Measurements from ENCODE around the gene SBF1.

The SBF1 gene

DNA sequence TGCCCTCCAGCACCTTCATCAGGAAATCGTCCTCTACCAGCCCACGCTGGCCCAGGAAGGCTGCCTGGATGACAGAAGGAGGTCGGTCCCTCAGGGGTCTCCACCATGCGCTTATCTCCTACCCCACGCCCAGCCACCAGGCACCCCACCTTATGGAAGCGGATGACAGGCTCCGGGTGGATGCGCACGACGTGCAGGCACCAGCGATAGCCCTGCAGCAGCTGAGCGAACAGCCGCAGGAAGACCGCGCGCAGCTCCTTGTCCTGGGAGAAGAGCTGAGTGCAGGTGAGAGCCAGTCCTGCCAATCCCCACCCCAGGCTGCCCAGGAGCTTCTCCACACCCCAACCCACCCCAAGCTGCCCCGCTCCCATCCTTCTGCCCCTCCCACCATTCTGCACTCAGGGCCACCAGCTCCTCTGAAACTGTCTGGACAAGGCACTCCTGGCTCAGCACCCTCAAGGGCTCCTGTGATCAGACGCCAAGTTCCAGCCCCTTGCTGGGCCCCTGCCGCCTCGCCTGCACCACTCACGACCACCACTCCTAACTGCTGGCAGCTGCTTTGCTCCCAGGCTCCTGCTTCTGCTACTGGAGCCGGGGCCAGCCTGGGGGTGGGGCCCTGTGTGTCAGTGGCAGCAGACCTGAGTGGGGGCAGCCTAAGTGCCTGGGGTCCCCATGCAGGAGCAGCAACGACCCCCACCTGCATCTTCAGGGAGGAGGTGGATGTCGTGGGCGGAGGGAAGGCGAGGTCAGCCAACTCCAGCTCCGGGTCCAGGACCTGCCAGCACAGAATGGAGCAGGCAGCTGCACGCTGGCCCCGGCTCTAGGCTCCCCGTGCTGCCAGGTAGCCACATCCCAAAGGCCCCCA is 9.5 kb downstream of the SBF1 start:
- no peak for DNase-seq

DNA sequence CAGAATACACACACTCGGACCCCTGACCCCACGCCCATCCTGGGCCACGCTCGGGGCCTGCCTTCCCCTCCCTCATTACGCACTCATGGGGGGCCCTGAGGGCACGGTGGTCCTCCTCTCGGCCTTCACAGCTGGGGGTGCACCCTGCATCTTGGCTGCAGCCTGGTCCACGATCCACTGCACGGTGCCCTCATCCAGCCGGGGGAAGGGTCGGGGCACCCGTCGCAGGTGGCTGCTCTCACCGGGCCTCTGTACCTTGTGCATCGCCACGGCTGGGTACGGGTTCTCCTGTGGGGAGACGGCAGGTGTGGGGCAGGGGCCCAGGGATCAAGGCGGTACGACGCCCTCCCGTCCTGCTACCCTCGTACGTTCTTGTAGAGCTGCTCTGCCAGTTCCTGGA is 10.4 kb downstream of the SBF1 start:
- no peak for DNase-seq

DNA sequence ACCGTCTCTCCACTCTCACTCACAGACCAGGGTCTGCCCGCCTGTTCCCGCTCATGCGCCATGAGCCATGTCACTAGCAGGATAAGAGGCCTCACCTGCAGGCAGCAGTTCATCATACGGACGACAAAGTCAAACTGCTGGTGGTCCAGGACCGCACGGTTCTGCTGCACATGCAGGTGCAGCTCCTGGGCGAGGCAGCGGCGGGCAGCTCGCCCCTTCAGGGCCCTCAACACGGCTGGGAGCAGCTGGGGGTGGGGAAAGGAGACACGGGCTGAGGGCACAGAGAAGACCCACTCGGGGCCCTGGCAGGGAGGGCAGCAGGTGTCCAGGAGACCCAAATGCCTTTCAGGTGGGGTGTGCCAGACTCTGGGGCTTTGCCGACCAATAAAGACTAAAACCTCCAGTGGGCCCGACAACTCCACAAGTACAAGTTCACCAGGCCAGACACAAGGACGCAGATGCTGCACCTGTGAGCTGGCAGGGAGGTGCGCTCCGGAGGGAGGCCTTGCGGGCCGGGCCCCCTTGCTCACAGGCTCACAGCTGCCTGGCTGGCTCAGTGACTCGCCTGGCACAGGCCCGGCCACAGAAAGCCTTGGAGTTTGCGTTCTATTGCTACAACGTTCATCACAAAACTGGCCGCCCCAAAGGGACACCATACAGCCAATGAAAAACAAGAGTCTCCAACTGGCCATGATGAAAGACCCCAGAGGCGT is 11.5 kb downstream of the SBF1 start:
- no peak for DNase-seq

DNA sequence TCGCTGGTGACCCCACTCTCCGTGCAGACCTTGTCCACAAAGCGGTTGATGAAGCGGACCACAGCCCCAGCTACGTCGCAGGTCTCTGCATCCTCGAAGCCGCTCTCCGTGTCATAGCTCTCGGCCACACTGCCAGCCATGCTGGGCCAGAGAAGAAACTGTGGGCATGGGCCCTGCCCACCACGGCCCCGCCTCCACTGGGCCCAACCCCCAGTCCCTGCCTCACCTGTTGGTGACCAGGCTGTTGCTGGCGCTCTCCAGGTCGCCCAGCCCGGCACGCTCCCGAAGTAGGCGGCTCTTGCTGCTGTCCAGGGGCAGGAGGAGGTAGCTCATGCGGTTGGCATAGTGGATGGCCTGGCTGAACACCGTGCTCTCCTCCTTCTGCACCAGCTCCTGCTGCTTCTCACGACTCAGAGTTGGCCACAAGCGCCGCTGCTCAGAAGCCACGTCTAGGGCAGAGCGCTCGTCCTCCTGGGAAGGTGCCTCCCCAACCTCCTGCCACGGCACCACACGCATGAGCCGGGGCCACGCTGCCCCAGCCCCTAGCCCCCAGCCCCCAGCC is 12.8 kb downstream of the SBF1 start:
- no peak for DNase-seq

DNA sequence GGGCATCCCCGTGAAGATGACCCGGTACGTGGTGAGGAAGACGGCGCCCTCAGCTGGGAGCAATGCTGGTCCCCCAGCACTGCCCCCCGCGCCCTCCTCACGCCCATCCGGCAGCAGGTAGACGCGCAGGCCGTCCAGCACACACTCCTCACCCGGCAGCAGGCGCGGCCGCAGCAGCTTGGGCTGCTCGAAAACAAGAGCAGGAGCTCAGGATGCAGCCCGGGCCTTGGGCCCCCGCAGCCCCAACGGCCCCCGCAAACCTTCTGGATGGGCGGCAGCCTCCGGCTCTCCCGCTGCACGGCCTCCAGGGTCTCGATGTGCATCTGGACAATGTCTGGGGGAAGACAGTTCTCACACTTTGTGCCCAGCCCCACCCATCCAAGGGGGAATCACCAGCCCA is 13.3 kb downstream of the SBF1 start:
- no peak for DNase-seq

DNA sequence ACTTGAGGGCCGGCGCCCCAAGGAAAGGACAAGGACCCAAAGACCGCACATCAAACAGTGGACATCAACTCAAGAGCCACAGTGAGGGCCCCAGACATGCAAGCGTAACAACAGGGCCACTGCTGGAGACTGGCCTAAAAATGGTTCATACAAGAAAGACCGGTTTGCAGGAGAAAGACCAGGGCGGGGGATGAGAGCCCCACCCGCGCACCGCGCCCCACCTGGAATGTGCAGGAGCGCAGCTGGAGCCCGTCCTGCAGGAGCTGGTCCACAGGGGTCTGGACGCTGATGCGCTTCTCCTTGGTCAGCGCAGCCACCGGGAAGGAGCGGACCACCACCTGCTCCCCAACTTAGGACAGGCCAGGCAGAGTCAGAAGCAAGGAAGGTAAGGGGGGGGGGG is 13.9 kb downstream of the SBF1 start:
- DNase-seq, result no peak

DNA sequence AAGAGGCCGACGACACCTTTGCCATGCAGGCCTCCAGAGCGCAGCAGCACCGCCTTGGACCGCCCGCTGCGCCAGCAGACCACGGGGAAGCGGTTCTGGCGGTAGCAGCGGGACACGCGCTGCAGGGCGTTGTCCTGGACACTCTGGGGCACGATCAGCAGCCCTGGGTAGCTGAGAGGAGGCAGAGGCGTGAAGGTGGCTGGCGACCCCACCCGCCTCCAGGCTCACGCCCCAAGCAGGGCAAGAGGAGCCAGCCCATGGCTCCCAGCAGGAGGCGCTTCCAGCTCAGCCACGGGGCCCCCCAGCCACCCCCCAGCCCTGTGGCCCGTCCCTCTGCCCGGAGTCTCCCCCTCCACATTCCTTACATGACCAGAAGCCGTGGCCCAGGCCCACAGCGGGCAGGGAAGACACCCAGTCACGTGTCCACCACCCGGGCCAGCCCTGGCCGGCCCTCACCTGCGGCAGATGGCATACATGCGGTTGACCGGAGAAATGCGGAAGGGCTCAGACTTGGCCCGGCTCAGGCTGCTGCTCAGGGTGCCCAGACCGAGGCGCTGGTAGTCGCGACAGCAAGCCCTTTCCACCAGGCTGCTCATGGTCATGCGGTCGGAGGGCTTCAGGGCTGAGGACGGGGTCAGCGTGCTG is 15.2 kb downstream of the SBF1 start:
- no peak for DNase-seq

DNA sequence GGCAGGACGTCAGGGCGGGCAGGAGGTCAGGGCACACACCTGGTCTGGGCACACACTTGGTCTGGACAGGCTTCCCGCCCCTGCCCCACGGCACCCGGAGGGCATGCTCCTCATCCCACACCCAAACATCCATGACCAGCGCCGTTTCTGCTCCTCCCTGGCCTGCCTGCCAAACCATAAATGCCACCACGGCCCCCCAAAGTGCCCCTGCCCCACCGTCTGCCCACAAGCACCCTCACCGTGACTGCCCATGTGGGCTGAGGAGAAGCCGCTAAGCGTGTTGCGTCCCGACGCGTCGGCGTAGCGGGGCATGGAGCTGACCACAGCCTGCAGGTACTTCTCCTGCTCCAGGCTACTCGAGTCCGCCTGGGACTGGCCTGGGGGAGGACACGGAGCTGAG is 15.8 kb downstream of the SBF1 start:
- DNase-seq, result no peak

DNA sequence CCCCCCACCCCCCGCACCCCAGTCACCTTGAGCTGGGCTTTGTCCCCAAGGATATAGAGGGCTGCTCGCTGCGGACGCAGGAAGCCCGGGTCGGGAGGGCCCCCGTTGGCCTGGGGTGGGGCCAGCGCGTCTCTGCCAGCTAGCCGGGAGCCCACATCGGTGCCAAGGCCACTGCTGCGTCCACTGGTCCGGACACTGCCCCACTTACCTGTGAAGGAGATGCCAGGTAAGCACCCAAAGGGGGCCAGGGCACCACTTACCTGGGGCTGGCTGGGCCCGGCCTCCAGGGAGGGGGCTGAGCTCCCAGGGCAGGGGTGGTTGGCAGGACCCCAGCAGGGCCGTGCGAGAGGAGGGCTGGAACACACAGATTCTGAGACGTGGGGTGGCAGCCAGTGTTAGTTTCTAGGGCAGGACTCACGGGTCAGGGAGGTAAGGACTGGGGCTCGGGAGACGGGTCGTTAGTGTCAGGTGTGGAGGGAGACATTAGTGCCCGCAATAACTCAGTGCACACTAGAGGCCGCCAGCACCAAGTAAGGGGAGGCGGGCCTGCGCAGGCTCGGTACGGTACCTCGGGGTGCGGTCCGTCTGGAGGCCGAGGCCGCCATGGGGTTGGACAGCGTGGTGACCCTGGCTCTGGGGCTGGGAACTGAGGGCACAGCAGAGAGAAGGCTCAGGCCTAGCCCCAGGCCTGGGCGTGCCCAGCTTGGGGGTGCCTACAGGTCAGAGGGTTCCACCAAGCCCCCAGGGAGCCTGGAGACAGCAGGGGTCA is 18.2 kb downstream of the SBF1 start:
- DNase-seq, result no peak

DNA sequence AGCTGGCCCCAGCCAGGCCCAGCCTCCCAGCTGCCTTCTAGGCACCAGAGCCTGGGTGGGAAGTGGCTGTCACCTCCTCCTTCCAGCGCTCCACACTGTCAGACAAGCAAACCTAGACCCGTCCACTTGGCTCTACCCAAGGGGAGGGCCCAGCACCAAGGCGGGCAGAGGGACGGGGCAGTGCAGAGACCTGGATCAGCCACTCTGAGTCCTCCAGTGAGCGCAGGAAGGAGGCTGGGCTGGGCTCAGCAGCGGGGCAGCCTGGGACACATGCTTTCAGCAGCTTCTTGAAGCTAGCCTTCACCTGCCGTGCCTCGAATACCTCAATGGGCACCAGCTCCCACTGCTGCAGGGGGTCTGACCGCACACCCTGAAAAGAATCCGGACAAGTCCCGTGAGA is 18.8 kb downstream of the SBF1 start:
- no peak for DNase-seq

DNA sequence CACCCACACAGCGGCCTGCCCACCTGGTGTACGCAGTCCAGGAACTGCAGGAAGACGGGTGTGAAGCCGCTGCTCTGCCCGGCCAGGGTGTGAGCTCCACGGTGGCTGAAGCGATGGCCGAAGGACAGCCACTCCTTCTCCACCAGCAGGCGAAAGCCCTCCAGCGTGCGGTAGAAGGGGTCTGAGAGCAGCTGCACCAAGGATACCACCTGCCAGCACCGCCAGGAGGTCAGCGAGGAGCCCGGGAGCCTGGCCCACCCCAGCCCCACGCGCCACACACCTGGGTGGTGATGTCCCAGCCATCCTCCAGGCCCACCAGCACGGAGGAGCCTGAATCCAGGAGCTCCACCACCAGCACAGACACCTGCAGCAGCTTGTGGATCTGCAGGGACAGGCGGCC is 19.6 kb downstream of the SBF1 start:
- no peak for DNase-seq

DNA sequence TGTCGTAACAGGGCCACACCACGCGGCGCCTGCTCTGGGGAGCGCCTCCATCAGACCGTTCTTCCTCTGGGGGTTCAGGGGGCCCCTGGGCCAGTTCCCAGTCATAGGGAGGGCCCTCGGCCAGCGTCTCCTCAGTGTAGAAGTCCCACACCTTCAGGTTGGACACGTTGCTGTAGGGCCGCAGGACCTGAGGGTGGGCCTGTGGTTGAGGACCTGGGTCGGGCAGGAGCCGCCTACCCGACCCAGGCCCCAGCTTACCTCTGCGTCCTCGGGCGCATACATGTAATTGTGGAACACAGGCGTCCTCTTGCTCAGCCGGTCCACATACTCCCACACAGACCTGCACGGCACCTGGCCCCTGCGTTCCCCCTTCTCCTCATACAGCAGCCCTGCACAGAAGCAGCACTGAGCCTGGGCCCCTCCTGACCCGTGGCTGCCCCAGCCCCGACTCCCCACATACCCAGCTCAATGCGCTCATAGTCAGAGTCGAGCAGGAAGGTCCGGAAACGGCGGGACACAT is 20.2 kb downstream of the SBF1 start:
- DNase-seq, result no peak

DNA sequence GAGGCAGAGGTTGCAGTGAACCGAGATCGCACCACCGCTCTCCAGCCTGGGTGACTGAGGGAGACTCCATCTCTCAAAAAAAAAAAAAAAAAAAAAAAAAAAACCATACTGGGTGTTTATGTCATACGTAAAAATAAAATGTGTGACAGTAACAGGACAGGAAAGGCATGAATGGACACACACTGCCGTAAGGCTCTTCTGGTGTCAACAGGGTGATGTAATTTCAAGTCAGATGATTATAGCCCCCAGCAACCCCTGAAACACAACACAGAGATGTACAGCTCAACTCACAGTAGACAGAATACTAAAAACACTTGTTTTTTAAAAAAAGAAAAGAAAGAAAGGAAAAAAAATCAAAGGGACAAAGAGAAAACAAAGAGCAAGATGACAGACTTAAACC is 22.2 kb downstream of the SBF1 start:
- no peak for DNase-seq

DNA sequence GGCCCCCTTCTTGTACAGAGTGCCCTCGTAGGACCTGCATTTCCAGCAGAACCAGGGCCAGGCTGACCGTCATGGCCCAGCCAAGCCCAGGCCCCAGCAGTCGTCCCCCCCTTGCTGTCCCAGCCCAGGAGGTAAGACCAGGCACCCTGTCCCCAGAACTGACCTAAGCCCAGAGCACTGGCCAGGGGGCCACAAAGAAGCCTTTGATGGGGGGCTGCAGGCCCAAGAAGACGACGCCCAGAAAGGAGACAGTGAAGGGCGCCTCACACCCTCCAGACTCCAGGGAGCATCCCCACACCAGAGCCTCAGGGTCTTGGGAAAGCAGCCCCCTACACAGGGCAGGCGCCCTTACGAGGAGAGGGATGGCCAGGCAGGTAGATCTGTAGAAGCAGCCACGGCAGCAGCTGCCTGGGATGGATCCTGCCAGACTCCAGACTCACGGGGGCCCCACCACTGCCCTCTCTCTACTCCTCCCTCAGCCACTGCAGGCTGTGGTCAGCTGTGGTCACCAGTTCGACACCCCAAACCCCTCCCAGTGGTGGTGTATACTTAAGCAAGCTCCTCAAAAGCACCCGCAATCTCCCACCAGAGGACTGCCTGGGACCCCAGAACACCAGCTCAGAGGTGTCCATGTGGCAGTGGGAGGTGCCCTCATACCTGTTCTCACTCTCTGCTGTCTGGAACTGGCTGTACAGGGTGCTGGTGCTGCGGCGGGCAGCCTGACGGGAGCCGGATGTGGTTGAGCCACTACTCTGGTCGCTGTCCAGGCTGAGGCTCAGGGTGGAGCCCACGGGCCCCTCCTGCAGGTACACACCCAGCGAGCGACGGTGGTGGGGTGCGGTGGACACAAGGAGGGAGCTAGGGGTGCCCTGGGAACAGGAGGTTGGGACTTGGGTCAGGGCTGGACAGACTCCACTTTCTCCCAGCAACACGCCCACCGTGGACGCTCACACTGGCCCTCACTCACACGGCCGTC is 27.0 kb downstream of the SBF1 start:
- DNase-seq, result no peak

DNA sequence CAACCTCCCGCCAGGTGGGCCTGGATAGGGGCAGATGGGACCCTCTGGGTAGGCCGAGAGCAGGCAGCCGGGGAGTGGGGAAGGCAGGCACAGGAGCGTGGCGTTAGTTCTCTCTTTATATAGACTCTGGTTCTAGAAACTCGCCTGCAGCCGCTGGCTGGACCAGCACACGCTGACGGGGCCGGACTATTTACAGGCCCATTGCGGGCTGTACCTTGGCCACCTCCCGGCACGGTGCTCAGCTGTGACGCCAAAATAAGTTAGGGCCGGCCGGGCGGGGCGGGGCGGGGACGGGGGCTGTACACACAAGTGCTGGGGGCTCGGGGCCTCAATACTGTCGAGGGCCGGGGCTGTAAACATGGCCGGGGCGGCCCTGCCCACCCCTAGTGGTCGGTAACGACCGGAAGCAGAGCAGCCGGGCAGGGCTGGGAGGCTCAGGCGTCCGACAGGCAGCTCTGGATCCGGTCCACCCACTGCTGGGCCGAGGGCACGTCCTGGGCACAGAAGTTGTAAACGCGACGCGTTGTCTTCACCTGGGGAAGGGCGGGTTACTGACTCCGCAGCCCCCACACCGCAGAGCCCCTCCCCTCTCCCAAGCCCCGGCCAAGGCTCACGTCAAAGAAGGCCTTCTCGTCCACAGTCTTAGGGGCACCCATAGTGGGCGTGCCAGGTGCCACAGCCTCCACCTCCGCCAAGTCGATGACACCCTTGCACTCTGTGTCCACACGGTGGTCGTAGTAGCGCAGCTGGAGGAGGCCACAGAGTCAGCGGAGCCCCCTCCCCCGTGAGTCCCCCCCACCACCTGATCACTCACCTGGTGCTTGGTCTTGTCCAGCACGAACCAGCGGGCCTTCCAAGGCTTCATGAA is 27.9 kb downstream of the SBF1 start:
- DNase-seq, result no peak

DNA sequence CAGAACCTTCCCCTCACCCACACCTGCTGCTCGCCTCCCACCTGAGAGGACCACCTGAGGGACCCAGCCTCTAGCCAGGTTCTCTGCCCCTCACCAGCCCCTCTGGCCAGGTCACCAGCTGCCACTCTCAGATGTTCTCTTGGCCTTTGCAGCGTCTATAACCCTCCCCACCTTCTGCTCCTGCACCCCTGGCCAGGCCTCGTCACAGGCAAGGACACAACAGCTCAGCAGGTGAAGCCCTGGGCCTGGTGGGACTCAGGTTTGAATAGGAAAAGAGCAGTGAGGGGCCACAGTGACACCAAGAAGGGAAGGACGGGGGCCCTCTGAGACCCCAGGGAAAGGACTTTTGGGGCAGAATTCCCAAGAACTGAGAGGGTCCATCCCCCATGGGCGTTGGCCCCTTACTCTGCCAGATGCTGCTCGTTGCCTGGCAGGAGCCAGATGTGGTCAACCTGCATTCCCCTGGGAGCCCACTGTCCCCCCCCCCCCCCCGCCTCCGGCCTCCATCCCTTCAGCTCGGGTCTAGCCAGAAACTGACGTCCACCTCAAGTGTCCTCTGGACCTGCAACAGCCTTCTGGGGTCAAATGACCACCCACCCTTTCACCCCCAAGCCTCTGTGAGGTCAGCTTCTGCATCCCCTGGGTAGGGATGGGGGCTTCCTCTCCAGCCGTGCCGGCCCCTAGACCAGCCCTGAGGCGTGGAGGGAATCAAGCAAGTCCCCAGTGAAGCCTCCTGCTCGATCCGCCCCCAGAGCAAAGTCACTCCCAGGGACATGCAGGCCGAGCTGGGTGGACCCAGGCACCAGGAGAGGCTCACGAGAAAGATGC is 28.7 kb downstream of the SBF1 start:
- no peak for DNase-seq

DNA sequence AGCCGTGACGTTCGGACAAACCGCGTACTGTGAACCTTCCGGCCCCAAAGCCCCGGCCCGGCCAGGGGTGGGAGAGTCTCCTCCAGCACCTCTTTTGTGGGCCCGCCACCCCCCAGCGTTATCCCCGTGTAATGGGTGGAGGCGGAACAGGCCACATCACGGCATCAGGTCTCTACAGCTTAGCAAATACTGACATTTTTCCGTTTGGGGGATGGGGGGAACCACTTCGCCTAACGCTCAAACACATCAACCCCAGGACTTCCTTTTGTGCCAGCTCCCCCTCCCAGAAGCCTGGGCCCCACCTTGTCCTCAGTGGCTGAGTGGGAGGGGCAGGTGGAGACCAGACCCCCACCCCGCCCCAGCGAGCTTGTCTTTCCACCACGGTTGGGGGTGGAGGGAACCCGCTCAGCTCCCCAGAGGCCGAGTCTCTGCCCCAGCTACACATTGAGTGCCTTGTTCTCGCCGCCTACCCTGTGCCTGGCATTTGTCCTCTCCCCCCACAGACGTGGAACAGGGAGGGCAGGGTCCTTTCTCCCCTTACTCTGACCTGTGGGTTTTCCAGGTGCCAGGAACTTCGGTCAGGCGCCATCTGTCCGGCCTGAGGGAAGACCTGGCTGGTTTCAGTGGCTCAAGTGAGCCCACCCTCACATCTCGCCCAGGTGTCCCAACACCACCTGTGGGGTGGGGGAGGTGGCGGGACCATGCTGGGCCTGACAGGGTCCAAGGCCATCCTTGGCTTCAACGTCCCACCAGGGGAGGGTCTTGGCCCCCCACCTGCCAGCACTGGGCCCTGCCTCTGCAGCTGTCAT is 29.6 kb downstream of the SBF1 start:
- no peak for DNase-seq

DNA sequence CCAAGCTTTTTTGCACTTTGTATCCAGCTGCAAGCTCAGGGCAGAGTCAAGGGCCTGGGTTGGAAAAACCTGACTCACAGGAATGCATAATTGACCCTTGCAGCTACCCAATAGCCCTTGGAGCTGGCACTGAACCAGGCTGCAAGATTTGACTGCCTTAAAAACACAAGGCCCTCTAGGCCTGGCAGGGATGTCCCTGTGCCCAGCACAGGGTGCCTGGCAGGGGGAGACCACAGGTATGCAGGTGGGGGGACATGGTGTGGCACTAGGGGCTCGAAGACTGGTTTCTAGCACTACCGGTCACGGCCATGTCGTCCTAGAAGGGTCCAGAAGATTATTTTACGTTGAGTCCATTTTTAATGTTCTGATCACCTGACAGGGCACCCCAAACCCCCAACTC is 30.2 kb downstream of the SBF1 start:
- DNase-seq, result no peak
